Measurements from ENCODE around the gene SEMA4A.
A peak's percentile ranks its signal among the peaks of the same experiment; 100 is the strongest.
"Not testable (repeated sequence)": the region's sequence is repeated elsewhere in the genome, so short reads cannot be mapped to it uniquely, and the experiment has no call there.

Gene SEMA4A

DNA sequence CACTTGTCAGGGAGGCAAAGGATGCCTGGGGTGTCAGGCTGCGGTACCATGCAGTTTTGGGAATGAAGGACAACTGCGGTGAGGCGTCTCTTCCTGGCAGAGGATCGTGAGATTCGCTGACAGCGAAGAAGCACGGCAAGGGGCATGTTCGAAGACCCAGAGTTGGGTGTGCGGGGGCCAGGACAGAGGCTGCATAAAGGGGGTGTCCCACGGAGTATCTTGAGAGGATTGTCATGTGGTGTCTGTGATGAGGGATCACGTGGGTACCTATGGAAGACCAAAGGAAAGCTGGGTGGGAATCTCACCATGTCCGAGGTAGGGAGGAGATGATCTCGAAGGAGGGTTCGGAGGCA, 40.9 kb downstream of the SEMA4A start:
- DNase-seq (ENCODE audit: low read depth), result no peak

DNA sequence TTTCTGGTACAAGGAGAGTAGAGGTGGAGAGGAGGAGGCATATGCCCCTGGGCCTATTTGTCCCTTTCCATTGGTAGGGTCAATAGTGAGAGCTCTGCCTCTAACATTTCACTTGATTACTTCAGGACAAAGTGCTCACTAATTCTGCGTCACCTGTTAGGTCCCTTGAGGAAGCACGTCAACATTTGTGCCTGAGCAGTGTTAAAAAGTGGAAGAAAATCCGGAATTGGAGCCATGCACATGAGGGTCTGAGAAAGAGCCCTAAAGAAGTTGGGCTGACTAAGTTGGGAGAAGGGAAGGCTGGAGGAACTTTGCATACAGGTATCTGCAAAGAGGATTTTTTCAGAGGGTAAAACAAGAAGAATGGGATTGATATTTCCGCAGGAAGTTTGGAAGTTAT, 42.5 kb downstream of the SEMA4A start:
- no peak for DNase-seq (ENCODE audit: low read depth)

DNA sequence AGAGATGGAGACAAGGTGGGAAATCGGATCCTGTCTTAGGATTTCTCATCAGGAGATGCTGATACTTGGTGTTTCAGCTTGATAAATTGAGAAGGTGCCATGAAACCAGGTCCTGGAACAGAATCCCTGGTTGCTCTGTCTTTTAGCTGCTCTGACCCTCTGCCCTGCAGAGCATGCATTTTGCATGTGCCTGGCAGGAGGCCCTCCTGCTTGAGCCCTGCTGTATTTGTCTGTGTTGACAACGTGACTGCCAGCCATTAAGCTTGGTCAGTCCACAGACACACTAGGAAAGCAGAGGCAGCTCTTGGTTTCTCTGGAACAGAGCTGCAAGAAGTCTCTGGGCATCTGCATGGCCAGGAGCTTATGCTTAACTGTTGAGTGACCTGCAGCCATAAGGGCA, 43.1 kb downstream of the SEMA4A start:
- DNase-seq (ENCODE audit: low read depth), result no peak

DNA sequence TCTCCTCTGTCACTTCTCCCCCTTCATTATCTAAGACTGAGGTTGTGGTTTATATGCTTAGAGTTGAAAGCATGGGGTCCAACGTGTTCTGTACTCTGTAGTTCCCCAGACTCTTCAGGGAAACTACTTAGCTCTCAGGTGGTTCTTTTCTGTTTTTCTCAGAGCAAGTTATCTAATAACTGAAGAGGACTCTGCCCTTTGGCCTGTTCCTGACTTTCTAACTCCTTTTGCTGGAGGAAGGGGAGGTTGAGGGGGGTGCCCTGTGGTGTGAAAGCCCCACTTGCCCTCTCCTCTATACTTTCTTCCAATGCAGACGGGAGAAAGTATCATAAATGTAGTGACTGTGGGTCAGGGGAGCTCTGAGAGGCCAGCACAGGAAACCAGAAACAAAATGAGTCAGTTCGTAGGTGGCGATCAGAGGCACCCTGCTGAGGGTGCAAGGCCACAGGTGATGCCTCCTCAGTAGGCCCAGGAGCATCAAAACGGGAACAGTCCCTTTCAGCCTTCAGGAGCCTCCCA, 45.5 kb downstream of the SEMA4A start:
- DNase-seq (ENCODE audit: low read depth), result no peak

DNA sequence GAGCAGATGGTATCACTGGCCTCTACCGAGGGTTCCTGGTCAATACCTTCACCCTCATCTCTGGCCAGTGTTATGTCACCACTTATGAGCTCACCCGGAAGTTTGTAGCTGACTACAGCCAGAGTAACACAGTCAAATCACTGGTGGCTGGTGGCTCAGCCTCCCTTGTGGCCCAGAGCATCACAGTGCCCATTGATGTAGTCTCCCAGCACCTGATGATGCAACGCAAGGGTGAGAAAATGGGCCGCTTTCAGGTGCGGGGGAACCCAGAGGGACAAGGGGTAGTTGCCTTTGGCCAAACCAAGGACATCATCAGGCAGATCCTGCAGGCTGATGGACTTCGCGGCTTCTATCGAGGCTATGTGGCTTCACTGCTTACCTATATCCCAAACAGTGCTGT, 46.7 kb downstream of the SEMA4A start:
- DNase-seq (ENCODE audit: low read depth), result no peak

DNA sequence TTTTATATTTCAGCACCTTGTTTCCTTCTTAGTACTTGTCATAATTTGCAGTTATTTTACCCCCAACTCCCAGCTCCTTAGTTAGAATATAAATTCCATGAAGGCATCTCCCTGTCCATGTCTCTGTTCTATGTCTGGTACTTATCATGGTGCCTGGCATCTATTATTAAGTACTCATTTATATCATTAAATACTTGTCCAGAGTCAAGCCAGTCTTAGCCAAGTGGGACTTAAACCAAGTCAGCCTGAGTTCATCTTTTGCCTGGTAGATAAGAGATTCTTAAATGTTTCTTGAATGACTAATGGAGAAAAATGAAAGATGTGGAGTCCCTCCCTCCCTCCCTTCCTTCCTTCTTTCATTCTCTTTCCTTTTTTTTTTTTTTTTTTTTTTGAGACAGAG, 49.9 kb downstream of the SEMA4A start:
- DNase-seq (ENCODE audit: low read depth), result no peak

DNA sequence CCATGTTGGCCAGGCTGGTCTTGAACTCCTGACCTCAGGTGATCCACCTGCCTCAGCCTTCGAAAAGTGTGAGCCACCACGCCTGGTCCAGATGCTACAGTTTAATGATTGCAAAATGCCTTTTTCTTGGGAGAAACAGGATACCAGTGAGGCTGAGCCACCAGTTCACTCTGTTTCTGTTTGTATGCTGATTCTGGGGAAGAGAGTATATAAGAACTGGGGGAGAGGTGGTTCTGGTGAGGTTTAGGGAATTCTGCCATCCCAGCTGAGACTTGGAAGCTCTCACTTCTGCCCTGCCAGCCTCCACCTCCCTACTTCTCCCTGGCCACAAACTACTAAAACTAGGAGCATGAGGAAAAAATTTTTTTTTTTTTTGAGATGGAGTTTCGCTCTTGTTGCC, 51.3 kb downstream of the SEMA4A start:
- DNase-seq (ENCODE audit: low read depth), result no peak

DNA sequence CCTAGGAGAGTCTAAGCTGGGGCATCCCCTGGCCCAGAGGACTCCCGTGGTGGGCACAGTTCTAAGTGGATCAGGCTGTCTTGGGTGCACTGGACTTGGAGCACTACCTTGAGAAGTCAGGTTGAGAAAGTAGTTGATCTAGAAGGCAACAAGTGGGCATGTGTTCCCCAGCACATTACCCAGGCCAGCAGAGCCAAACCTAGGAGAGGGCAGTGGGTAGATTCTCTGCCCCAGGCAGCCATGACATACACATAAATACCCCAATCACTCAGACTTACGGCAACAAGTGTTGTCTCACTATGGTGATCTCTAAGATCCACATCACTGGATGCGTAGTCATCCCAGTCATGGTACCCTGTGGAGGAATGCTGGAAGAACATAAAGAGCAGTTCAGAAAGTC, 57.9 kb downstream of the SEMA4A start:
- no peak for DNase-seq (ENCODE audit: low read depth)

DNA sequence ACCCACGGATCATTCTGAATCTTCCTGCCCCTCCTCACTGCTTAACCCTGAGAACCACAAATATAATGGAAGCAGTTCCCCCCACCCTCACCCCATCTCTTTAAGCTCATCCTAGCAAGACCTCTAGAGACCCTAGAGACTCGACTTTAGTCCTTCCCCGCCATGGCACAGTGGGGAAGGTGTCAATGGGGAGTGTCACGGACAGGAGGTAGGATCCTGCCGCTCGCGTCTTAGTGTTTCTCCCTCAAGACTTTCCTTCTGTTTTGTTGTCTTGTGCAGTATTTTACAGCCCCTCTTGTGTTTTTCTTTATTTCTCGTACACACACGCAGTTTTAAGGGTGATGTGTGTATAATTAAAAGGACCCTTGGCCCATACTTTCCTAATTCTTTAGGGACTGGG, 58.7 kb downstream of the SEMA4A start:
- DNase-seq (ENCODE audit: low read depth), result no peak

DNA sequence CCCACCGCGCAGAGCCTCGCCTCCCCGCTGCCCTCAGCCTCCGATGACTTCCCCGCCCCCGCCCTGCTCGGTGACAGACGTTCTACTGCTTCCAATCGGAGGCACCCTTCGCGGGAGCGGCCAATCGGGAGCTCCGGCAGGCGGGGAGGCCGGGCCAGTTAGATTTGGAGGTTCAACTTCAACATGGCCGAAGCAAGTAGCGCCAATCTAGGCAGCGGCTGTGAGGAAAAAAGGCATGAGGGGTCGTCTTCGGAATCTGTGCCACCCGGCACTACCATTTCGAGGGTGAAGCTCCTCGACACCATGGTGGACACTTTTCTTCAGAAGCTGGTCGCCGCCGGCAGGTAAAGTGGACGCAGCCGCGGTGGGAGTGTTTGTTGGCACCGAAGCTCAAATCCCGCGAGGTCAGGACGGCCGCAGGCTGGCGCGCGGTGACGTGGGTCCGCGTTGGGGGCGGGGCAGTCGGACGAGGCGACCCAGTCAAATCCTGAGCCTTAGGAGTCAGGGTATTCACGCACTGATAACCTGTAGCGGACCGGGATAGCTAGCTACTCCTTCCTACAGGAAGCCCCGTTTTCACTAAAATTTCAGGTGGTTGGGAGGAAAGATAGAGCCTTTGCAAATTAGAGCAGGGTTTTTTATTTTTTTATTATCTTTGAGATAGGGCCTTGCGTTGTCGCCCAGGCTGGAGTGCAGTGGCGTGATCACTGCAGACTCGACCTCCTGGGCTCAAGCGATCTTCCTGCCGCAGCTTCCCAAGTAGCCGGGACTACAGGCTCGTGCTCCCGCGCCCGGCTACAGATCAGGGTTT, 59.7 kb downstream of the SEMA4A start, which contains the start of gene PMF1:
Gene PMF1 (plus strand): TSS at position 175 of the 811 bp plus-strand sequence. CDS start 9 bp downstream, at position 184.
- peak; percentile 94 for DNase-seq (ENCODE audit: low read depth)

DNA sequence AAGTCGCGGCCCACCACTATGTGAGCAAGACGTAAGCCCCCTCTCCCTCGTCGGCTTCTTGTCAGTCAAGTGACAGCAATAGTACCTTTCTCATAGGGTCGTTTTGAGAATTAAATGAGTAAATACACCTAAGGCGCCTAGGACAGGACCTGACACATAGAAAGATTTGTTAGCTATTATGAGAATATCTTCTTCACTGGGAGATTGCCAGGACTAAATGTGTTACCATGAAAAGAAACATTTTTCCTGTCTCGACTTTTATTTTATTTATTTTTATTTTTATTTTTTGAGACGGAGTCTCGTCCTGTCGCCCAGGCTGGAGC, 60.2 kb downstream of the SEMA4A start:
- DNase-seq (ENCODE audit: low read depth), result no peak

DNA sequence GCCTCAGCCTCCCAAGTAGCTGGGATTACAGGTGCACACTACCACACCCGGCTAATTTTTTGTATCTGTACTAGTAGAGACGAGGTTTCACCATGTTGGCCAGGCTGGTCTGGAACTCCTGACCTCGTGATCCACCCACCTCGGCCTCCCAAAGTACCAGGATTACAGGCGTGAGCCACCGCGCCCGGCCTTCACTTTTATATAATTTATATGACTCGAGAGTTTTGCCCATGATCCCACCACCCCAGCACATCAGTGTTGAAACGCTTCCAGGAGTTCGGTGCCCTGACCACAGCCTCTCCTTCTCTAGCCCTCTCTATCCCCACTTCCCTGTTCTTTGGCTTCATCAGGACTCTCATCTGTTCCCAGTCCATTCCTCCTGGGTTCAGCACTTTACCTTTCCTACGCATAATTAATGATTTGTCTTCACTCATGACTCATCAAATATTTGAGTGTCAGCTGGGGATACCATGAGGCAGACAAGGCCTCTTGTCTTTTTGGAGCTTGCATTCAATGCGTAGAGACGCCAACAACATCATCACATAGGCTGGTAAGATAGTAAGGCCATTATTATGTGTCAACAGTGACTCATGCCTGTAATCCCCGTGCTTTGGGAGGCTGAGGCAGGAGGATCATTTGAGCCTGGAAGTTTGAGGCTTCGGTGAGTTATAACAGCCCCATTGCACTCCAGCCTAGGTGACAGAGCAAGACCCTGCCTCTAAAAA, 60.8 kb downstream of the SEMA4A start:
- peak; percentile 13 for DNase-seq (ENCODE audit: low read depth)

DNA sequence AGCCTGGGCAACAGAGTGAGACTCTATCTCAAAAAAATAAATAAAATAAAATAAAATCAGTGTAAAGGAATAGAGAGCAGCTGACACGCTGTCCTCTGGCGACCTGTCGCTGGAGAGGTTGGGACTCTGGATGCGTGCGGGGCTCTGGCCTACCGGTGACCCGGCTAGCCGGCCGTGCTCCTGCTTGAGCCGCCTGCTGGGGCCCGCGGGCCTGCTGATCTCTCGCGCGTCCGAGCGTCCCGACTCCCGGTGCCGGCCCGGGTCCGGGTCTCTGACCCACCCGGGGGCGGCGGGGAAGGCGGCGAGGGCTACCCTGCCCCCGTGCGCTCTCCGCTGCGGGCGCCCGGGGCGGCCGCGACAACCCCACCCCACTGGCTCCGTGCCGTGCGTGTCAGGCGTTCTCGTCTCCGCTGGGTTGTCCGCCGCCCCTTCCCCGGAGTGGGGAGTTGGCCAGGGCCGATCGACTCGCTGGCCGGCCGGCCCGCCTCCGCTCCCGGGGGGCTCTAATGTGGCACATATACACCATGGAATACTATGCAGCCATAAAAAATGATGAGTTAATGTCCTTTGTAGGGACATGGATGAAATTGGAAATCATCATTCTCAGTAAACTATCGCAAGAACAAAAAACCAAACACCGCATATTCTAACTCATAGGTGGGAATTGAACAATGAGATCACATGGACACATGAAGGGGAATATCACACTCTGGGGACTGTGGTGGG, 63.1 kb downstream of the SEMA4A start:
- not testable (repeated sequence) for DNase-seq (ENCODE audit: low read depth)

DNA sequence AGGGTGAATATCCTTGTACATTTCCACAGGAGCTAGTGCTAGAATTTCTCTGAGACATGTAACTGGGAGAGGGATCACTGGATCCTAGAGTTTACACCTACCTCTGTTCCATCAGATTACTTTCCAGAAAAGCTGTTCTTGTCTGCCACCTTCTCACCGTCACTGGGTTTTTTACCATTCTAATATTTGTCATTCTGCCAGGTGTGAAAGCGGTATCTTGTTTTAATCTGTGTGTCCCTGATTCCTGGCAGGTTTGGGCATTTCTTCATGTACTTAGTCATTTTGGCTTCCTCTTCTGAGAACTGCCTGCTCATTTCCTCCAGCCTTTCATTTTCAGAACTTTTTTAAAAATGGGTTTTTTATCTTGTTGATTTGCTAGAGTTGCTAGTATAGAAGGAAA, 64.5 kb downstream of the SEMA4A start:
- peak; percentile 48 for DNase-seq (ENCODE audit: low read depth)

DNA sequence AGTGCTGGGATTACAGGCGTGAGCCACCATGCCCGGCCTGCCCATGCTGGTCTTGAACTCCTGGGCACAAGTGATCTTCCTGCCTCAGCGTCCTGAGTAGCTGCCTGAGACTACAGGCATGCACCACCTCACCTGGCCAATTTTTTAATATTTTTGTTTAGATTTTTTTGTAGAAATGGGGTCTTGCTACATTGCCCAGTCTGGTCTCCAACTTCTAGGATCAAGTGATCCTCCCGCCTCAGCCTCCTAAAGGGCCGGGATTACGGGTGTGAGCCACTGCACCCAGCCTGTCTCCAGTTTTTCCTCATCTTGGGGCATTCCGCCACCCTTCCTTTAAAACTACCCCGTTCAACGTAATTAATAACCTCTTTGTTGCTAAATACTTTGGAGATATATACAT, 66.8 kb downstream of the SEMA4A start:
- no peak for DNase-seq (ENCODE audit: low read depth)

DNA sequence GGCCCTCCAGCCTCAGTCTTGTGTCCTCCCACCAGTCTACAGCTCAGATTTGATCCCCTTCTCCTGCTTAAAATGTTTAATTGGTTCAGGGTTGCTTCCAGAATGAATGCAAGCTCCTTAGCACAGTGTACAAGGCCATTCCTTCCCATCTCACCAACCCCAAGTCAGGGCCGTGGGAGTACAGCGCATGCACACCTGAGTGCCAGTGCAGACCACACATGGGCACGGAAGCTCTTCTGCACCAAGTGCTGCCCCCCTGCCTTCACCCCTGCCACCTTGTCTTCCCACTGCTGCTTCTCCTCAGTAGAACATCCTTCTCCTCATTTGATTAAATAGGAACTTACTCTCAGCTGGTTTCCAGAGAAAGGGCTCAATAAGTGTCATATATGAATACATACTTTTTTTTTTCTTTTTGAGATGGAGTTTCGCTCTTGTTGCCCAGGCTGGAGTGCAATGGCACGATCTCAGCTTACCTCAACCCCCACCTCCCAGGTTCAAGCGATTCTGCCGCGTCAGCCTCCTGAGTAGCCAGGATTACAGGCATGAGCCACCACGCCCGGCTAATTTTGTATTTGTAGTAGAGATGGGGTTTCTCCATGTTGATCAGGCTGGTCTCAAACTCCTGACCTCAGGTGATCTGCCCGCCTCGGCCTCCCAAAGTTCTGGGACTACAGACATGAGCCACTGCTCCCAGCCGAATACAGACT, 68.8 kb downstream of the SEMA4A start:
- no peak for DNase-seq (ENCODE audit: low read depth)

DNA sequence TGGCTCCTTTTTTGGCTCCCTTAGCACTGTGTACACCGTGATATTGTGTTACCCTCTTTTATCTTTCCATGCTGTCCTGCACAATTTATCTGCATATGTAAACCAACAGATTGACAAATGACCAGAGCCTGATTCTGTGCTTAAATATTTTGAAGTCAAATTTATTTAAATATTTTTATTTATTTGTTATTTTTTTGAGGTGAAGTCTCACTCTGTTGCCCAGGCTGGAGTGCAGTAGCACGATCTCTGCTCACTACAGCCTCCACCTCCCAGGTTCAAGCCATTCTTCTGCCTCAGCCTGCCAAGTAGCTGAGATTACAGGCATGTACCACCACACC, 72.3 kb downstream of the SEMA4A start:
- no peak for DNase-seq (ENCODE audit: low read depth)

DNA sequence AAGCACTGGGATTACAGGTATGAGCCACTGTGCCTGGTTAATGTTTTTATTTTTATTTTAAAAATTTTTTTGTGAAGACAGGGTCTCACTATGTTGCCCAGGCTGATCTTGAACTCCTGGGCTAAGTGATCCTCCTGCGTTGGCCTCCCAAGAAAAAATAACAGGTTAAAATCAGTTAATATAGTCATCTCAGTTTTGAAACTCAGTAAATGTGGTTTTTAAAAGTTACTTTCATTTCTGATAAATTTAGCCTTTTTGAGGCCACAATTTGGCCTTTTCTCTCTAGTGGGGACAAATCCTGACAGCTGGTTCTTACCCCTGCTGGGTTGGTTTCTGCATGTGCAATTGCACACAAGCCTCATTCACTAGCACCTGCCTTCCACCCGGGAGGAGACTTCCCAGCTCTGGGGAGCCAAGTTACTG, 72.7 kb downstream of the SEMA4A start:
- no peak for DNase-seq (ENCODE audit: low read depth)

DNA sequence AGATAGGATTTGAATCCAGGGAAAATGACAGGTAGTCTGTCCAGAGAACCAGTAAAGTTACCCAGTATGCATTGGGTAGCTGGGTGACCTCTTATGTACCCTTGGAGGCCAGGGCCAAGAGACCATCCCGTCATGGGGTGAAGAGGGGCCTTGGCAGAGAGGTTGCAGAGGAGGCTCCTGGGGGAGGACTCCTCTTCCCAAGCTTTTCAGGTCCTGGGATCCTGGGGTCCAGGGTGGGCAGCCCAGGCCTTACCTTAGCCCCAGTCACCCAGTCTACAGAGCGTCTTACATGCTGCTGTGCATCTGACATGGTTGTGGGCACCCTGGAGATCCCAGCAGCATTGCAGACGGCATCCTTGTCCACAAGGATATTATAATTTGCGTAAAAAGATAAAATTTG, 73.4 kb downstream of the SEMA4A start:
- no peak for DNase-seq (ENCODE audit: low read depth)

Measured in stimulated activated CD4-positive, alpha-beta T cell treated with anti-CD3 and anti-CD28 coated beads, Interleukin-2, amount 100 ng/mL, for 4 hours (primary cell).